Activated CD4-positive, alpha-beta T cell treated with anti-CD3 and anti-CD28 coated beads, Interleukin-2, amount 50 U/mL, for 24 hours (primary cell): ENCODE results near the gene CDH4.
"Not testable (repeated sequence)": the region's sequence is repeated elsewhere in the genome, so short reads cannot be mapped to it uniquely, and the experiment has no call there.

Experiments
- DNase-seq, 2 donors: peaks; one replicate each; pipeline ENCODE4 v3.0.0-alpha.2; 2020; ENCODE audit warnings: low read depth in 1 of 2, low spot score in 1 of 2

The CDH4 gene

GRCh38 chr20:61956396-61957342 lies 704.6 kb downstream of the CDH4 start:
- DNase-seq: no peak

- DNase-seq: peak in 1 of 2 donors; percentile 14
These were observed 706.1 kb downstream of the CDH4 start for GRCh38 chr20:61957961-61958715.

GRCh38 chr20:61958773-61959700 lies 707.0 kb downstream of the CDH4 start:
- no peak for DNase-seq

GRCh38 chr20:61960836-61961235 lies 708.8 kb downstream of the CDH4 start:
- no peak for DNase-seq

- DNase-seq: no peak
These were observed 711.1 kb downstream of the CDH4 start for GRCh38 chr20:61963149-61963548.

- no peak for DNase-seq
These were observed 712.0 kb downstream of the CDH4 start for GRCh38 chr20:61963885-61964674.

GRCh38 chr20:61964675-61965605 lies 712.9 kb downstream of the CDH4 start:
- no peak for DNase-seq

- no peak for DNase-seq
These were observed 713.8 kb downstream of the CDH4 start for GRCh38 chr20:61965606-61966491.

- no peak for DNase-seq
These were observed 714.6 kb downstream of the CDH4 start for GRCh38 chr20:61966492-61967244.

- no peak for DNase-seq
These were observed 715.2 kb downstream of the CDH4 start for GRCh38 chr20:61967300-61967699.

GRCh38 chr20:61968036-61968810 lies 716.2 kb downstream of the CDH4 start:
- DNase-seq: no peak

GRCh38 chr20:61968932-61969331 lies 716.9 kb downstream of the CDH4 start:
- DNase-seq: no peak

GRCh38 chr20:61969806-61970205 lies 717.7 kb downstream of the CDH4 start:
- DNase-seq: no peak

- DNase-seq: no peak
These were observed 718.3 kb downstream of the CDH4 start for GRCh38 chr20:61970357-61970756.

GRCh38 chr20:61971595-61971994 lies 719.5 kb downstream of the CDH4 start:
- DNase-seq: not testable (repeated sequence)

- DNase-seq: no peak
These were observed 720.8 kb downstream of the CDH4 start for GRCh38 chr20:61972636-61973508.
